Measurements from ENCODE around the gene F10.
"Not testable (repeated sequence)": the region's sequence is repeated elsewhere in the genome, so short reads cannot be mapped to it uniquely, and the experiment has no call there.

The F10 gene

DNA sequence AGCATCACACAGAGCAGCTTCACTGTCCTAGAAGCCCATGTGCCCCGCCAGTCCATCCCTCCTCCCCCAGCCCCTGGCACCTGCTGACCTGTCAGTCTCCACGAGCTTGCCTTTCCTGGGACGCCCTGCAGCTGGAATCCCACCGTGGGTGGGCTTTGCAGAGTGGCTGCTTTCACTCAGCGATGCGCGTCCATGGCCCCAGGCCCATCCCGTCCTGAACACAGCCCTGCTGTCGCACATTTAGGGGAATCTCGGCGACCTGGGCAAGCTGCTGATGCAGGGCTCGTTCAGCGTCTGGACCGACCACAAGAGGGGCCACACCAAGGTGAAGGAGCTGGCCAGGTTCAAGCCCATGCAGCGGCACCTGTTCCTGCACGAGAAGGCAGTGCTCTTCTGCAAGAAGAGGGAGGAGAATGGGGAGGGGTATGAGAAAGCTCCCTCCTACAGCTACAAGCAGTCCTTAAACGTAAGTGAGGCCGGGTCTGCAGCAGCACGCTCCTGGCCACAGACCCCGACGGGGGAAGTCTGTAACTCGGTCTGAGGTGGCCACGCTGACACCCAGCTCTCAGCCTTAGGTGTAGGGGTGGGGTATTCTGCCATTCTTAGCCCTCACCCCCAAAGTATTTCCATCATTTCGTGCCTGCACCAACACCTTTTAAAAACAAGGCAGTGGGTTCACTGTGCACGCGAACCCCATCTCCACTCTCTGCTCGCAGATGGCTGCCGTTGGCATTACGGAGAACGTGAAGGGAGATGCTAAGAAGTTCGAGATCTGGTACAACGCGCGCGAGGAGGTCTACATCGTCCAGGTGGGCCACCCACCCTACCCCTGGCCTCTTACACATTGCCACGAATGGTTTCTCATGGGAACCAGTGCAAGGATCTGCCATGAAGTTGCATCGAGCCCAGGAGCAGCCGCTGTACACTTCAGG lies 35.3 kb upstream of the F10 start:
- no peak for DNase-seq (ENCODE audit: low read depth)

DNA sequence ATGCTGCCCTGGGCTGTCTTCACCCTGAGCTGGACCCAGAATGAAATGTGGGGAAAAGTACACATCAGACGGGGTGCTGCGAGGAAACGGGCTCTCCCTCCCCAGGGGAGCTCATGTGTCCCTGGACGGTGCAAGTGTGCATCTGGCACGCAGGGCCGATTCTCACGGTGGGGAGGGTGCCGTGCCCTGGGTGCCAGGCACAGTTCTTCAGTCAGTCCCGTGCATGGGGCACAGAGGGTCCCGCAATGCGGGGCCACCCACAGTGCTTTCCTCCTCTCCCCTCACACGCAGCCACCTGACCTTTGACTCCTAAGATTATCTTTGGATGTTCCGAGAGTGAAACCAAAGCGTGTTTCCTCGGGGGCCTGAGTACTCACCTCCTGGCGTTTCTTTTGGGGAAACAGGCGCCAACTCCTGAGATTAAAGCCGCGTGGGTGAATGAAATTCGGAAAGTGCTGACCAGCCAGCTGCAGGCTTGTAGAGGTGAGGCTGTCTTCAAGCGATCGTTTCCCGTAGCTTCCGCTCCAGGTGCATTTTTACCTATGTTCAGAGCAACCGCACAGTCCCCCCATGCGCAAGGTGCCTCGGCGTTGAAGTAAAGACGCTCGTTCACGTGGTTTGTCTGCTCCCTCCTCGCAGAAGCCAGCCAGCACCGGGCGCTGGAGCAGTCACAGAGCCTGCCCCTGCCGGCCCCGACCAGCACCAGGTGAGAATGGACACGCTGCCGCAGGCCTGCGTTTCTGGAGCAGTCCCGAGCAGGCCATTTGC lies 34.5 kb upstream of the F10 start:
- no peak for DNase-seq (ENCODE audit: low read depth)

DNA sequence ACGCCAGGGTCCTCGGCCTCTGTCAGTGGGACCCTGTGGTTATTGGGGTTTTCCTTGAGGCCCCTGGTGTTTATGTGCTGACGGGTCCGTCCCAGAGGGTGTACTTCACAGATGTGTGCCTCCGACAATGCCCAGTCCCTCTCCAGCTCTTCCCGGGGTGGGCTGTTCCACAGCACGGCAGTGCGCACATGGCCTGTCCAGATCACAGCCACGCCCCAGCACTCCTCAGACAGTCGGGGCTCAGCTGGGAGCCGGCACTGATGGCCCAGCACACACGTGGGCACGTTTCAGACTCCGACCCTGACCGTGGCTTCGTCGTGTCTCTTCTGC lies 33.9 kb upstream of the F10 start:
- DNase-seq (ENCODE audit: low read depth): no peak

DNA sequence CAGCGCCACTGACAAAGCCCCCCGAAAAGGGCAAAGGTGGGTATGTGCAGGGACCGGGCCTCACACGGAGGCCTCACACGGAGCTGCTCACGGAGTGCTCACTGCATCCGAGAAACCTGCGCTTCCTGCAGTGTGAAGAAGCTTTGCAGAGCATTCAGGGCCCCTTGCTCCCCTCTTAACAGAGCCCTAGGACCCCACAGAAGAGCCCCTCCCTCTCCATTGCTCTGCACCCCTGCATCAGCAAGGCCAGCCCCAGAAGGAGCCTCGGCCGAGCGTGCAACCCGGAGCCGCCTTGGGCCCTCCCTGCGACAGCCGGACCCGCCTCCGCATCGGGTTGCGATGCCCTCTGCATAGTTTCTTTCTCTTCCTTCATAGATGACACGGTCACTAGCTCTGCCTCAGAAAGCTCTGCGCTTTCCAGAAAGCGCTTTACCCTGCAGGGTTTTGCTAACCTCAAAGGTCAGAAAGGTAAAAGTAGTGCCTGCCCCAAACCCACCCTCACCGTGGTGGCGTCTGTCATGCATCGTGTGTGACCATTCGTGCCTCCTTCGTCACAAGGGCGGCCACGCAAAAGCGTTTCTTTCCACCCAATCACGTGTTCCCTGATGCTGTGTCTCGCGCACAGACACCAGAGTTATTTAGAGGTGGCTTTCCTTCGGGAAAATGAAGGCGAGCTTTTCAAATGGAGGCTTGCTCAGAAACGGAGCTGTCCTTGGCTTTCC lies 32.7 kb upstream of the F10 start:
- DNase-seq (ENCODE audit: low read depth): no peak

DNA sequence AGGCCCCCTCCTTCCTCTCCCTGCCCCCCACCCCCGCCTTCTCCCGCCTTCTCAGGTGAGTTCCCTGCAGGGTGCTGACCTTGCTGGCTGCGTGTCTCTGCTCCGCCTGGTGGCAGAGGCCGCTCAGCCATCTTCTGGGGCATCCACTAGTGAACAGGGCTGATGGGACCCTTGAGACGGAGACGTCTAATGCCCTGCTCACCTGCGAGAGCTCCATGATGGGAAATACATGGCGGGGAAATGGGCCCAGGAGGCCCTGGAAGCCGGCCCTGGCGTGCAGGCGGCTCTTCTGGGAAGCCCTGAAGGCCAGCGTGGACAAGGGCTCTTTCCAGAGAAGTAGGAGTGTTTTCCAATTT lies 32.2 kb upstream of the F10 start:
- DNase-seq (ENCODE audit: low read depth): no peak

DNA sequence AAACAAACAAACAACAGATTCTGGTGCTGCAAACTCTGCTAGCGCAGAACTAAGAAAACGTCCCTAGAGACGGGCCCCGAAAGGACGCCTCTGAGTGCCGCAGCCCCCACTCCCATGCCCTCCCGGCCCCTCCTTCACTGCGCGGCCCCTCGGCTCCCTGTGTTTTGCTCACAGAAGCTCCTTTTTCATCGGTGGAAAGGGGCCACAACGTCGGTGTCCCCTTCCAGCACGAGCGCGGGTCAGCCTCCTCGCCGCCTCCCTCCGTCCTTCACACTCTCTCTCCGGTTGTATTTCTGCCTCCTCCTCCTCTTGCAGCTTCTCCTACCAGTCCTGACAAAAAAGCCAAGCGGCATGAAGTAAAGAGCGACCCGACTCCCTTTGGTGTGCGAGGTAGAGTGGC lies 31.8 kb upstream of the F10 start:
- DNase-seq (ENCODE audit: low read depth): no peak

DNA sequence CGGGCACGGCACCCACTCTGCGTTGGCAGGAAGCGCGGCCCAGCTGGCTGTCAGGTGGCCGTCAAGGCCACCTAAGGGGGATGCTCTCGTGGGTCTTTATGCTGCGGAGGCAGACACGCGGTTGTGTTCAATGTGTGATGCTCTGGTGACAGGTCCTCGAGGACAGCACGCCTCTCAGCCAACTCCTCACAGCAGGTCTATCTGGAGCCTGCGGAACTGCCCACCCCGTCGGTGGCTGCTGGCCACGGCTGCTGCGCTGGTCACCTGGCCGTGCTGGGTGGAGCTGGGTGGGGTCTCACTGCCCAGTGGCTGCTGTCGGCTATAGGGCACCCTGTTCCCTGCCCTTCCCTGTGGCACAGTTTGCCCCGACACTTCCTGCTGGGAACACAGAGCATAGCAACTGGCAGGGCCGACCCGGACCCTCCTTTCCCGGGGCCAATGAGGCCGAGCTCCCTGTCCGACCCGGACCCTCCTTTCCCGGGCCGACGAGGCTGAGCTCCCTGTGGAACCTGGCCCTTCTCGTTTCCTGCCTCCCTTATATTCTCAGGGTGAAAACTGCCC lies 31.3 kb upstream of the F10 start:
- no peak for DNase-seq (ENCODE audit: low read depth)

DNA sequence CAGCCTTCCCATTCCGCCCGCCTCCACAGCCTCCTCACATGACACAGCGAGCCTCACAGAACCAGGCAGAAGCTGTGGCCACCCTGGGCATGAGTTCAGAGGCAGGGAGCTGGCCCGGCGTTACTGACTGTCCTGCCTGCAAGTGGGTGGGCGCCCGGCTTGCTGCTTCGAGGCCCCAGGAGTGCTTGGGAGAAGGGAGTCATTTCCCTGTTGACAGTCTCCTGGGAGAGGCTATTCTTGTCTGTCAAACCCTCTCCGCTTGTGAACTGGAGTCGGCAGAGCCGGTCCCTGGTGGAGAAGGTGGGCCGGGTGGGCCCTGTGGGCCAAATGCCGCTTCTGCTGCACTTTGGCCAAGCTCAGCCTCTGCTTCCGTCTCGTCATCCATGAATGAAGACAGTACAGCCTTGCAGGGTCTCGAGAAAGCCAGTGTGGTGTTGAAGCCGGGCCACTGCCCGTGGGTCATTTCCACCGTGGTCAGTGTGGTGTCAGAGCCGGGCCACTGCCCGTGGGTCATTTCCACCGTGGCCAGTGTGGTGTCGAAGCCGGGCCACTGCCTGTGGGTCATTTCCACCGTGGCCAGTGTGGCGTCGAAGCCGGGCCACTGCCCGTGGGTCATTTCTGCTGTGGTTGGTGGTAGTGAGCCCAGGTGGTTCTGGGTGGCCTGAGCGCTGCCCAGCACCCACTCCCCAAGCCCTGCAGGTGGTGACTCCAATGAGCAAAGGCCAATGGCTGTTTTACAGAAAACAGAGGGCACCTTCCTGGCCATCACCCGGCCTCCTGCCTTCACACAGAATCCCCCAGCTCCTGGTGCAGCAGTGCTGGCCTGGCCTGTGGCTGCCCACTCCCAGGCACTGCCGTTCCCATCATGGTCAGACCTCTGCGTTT lies 30.5 kb upstream of the F10 start:
- no peak for DNase-seq (ENCODE audit: low read depth)

DNA sequence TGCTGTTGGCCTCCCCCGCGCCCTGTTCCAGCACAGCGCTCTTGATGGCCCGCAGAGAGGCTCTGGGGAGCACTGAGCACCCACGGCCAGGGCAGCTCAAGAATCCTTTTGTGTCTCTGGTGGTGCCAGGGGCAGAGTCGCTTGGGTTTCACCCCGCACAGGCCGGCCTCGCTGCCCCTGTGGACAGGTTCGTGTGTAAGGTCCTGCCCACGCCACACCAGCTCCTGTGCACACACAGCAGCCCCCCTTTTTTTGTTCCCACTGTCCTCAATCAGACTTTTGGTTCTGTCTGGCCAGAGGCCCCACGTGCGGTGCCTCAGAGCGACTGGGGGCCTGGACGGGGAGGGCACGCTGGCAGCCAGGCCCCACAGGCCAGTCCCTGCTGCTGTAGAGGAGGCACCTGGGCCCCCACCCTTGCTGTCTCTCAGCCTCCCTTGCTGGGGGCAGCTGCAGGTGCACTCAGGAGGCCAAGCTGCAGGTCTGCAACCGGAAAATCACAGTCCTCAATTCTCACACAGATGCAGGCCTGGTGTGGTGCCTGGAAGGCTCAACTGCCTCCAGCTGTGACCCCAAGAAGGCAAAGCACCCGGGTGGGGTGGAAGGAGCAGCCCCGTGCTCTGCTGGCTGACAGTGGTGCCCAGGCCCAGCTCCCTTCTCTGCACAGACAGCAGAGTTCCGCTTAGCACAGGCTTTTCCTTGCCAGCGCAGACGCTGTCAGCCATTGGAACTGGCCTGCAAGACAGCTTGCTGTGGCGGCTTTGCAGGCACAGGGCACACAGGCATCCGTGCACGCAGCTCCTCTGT lies 29.6 kb upstream of the F10 start:
- no peak for DNase-seq (ENCODE audit: low read depth)

DNA sequence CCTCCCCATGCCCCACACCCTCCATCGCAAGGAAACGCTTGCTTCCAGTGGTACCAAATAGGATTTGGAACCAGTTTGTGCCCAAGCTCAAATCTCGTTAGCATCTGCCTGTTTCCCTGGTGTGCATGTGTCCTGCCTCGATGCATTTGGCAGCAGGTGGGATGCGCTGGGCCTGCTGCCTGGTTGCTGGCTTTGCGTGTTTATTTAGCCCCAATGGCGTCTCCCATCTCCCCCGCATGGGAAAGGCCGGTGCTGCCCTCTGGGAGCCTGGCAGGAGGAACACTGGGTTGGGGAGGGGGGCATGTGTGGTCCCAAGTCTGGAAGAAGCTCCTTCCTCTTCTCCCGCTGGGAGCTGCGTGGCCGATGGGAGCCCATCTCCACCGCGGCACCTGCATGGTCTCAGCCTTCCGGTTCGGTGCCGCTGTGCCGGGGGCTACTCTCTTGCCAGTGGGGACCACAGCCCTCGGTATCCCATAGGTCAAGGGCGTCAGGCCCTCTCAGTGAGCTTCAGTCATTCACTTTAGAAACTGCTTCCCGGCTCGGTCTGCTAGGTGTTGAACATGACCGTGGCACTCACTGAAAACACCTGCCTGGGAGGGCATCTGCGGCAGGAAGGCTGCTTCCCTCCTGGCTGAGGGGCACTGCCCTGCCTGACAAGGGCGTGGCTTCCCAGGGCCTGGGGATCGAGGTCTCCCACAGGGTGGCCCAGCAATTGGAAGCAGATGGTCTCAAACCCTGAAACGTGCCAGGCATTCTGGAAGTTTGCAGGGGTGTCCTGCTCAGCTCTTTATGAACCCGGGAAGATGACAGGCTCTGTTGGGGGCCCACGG lies 28.8 kb upstream of the F10 start:
- DNase-seq (ENCODE audit: low read depth): no peak

DNA sequence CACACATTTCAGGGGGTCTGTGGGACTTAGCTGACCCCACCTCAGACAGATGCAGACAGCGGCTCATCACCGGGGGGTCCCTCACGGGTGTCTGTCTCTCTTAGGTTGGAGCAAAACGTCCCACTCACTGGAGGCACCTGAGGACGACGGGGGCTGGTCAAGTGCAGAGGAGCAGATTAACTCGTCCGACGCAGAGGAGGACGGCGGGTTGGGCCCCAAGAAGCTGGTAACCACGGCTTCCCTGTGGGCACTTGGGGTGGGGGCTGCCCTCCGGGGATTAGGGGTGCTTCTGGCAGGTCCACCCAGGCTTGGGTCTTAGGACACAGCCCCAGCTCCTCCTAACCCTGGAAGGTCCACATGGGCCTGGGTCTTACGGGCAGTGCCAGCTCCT lies 28.2 kb upstream of the F10 start:
- DNase-seq (ENCODE audit: low read depth): no peak

DNA sequence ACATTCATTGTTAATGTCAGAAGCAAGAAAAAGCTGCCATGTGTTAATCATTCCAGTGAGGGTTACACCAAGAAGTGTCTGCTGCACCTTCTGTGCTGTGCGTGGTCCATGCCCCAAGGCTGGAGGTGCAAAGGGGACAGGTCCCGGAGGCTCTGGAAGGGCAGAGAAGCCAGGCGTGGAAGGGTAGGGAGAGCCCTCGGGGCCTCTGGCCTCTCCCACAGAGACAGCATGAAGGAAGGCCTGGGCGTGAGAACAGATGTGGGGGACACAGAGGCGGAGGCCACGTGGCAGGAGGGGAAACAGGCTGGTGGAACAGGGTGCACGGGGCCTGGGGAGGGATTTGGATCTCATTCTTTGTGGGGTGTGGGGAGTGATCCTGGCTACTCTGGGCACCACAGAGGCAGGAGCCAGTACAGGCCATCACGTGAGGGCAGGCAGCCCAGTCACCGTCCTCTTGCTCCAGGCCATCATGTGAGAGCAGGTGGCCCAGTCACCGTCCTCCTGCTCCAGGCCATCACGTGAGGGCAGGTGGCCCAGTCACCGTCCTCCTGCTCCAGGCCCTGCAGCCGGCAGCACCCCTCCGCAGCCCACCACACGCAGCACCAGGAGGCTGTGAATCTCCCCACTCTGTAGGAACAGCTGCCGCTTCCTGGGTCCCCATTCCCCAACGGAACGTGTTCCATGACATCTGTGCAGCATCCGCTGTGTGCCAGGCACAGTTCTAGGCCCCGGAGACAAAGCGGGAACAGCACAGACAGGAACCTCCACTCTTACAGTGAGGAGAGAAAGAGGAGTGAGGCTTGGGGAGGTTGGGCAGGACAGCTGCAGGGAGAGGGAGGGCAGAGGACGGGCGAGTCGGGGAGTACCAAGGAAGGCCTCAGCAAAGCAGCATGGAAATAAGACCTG lies 27.2 kb upstream of the F10 start:
- DNase-seq (ENCODE audit: low read depth): no peak

DNA sequence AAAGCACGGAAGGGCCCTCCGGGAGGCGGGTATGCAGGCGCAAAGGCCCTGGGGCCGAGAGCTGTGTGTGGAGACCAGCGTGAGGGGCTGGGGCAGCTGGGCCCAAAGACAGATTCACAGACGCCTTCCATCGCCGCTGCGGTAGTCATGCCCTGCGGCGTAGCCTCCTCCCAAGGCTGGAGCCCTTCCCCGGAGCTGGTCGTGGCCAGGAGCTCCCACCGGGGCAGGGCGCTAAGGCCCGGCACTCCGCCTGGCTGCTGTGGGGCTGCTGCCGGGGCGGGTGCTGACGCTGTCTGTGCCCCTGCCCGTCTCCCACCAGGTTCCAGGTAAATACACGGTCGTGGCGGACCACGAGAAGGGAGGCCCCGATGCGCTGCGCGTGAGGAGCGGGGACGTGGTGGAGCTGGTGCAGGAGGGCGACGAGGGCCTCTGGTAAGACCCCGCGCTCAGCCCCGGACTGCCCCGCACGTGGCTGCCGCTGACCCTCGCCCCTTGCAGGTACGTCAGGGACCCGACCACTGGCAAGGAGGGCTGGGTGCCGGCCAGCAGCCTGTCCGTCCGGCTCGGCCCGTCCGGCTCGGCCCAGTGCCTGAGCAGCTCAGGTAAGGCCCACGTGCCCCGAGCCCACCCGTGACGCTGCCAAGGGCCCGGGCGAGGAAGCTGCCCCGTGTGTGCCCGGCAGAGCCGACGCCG lies 26.4 kb upstream of the F10 start:
- no peak for DNase-seq (ENCODE audit: low read depth)

DNA sequence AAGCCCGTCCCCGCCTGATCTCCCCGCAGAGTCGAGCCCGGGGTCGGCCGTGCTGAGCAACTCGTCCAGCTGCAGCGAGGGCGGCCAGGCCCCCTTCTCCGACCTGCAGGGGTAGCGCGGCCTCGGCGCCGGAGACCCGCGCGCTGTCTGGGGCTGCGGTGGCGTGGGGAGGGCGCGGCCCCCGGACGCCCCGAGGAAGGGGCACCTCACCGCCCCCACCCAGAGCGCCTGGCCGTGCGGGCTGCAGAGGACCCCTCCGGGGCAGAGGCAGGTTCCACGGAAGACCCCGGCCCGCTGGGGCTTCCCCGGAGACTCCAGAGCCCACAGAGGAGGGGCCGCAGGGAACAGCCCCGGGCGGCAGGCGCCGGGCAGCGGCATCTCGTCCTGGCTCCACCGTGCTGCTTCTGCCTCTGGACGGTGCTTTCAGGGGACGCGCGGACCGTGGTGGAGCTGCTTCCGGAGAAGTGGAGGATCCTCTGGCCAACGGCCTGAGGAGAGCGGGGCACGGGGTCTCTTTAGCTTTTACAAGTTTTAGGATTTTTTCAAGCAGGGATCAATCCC lies 25.8 kb upstream of the F10 start:
- no peak for DNase-seq (ENCODE audit: low read depth)

DNA sequence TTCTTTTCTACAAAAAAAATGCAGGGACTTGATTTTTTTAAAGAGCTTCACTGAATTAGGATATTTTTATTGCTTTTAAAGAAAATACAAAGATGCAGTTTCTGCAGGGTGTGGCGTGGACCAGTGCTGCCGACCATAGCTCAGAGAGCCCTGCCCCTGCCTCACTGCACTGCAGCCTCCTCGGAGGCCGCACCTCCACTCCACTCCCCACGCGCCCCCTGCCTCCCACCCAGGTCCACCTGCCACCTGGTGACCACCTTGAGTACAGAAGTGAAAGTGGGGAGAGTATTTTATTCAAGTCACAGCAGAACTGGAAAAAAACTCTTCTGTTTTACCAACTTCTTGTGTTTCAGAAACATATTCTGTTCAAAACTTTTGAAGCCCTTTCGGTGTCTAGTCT lies 24.9 kb upstream of the F10 start:
- no peak for DNase-seq (ENCODE audit: low read depth)

DNA sequence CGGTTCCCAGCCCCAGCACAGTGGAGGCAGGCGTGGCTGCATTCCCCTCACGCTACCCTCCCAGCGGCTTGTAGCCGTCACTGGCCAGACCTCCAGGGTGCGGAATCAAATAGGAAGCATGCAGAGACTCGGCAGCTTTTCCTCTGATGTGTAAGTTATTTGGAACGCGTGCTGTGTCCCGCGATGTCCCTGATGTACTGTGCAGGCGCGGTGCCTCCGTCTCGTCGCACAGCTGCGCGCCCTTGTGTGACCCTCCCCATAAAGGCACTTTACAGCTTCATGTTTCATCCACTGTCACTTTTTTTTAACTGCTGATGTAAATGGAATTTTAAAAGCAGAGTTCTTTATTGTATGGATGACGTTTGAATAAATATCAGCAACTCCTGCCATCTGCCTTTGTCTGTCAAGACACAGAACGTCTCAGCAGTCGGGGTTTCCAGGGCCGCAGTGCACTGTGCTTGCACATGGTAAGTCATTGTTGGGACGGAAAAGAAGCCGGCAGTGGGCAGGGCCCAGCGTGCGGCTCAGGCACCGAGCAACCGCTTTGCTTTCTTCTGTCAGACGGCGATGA lies 24.4 kb upstream of the F10 start:
- no peak for DNase-seq (ENCODE audit: low read depth)

DNA sequence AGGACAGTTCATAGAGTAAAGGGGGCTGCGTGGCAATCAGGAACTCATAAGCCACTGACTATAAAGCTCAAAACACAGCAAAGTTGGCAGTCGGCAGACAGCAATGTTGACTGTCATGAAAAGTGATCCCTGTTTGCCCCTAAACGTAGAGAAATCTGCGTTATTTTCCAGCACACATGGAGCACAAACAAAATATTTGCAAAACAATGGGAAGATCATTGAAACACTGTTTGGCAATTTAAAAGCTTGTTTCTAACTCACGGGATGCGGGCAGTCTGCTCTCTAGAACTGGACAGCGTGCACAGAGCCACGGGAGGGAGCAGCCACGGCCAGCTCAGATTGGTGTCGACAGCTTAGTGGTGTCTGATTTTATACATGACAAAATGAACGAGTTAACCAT lies 23.5 kb upstream of the F10 start:
- DNase-seq (ENCODE audit: low read depth): no peak

DNA sequence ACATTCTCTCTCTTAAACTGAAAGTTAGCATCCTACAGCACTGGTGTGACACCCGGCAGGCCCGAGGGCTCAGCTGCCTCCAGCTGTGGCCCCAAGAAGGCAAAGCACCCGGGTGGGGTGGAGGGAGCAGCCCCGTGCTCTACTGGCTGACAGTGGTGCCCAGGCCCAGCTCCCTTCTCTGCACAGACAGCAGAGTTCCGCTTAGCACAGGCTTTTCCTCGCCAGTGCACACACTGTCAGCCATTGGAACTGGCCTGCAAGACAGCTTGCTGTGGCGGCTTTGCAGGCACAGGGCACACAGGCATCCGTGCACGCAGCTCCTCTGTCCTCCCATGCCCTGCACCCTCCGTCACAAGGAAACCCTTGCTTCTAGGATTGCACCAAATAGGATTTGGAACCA lies 20.3 kb upstream of the F10 start:
- not testable (repeated sequence) for DNase-seq (ENCODE audit: low read depth)

Measured in activated T-cell treated with anti-CD3 and anti-CD28 coated beads for 1 hour (primary cell).